Cardiac fibroblast (primary cell): ENCODE measurements around the gene MUC16.
"Not testable (repeated sequence)": the region's sequence is repeated elsewhere in the genome, so short reads cannot be mapped to it uniquely, and the experiment has no call there.

ENCODE experiments used
- DNase-seq, 2 donors: peaks; one replicate each; pipeline versions ENCODE4 v3.0.0 to v3.0.0-alpha.2; 2010; ENCODE audit warnings: low read depth in 2 of 2
- H3K4me3 ChIP-seq, 2 donors: replicated peaks in 1 of 2; 1 replicate in 1 of 2; 2 replicates in 1 of 2; pipeline ENCODE4 v1.5.1; 2011; ENCODE audit warnings: low read depth in 2 of 2, low read length in 2 of 2, mild to moderate bottlenecking in 2 of 2, moderate library complexity in 1 of 2
- CTCF ChIP-seq: IDR thresholded peaks from one replicate; pipeline ENCODE4 v1.5.1; 2011; ENCODE audit warnings: low read depth, mild to moderate bottlenecking, low read length, inconsistent platforms

The MUC16 gene

GRCh38 chr19:9009935-9010651 is at the start of gene MUC16:
TSS of gene MUC16 (minus strand) at chr19:9010409.
- no peak within 1 kb of the TSS for H3K4me3 ChIP-seq
- no peak for DNase-seq
- TF ChIP-seq CTCF = no peak

- no peak overlapping the region for H3K4me3 ChIP-seq
- DNase-seq = peak in 1 of 2 donors; percentile 5
These were observed 48.9 kb upstream of the MUC16 start for GRCh38 chr19:9058905-9059667.

GRCh38 chr19:9057505-9058258 is 47.5 kb upstream of the MUC16 start:
- TF ChIP-seq CTCF = no peak
- no peak overlapping the region for H3K4me3 ChIP-seq
- no peak for DNase-seq

More at GRCh38 chr19:9058905-9059667, 48.9 kb upstream of the MUC16 start:
- TF ChIP-seq CTCF = no peak

GRCh38 chr19:9056131-9056530 is 45.9 kb upstream of the MUC16 start:
- DNase-seq, H3K4me3 ChIP-seq: not testable (repeated sequence)

- no peak overlapping the region for H3K4me3 ChIP-seq
- no peak for DNase-seq
- TF ChIP-seq CTCF = no peak
These were observed 44.6 kb upstream of the MUC16 start for GRCh38 chr19:9054765-9055164.

- no peak for DNase-seq
- H3K4me3 ChIP-seq = no peak overlapping the region
- no peak for TF ChIP-seq CTCF
These were observed 44.0 kb upstream of the MUC16 start for GRCh38 chr19:9054207-9054606.

- not testable (repeated sequence) for H3K4me3 ChIP-seq, DNase-seq
These were observed 43.5 kb upstream of the MUC16 start for GRCh38 chr19:9053674-9054073.
